Panc1 (cell line): ENCODE results near the gene CLEC16A. TPM values are rescaled to one million over a fixed set of nuclear protein-coding genes. Genes with fewer than 3 reads are reported as not detected.

Source experiments
- ATAC-seq: fragments of 200-7000 bp; cut with Tn5 transposase; 2 replicates; pipeline ENCODE4 v1.9.1; 2020; ENCODE audit warnings: mild to moderate bottlenecking, moderate library complexity
- BruUV-seq: library from RNA; stranded (reverse); fragments of 400-500 nt; replicated peaks from 2 replicates; lab custom pipeline; 2021; lab: Mats Ljungman, UMichigan
- CTCF ChIA-PET: fragments of 300-600 bp; sonication (Branson Sonifier 250); formaldehyde crosslinking; loops from one replicate; lab custom pipeline; 2022; ENCODE audit warnings: antibody characterized with exemption; lab: Charles Lee
- POLR2A ChIA-PET: fragments of 300-600 bp; sonication (Branson Sonifier 250); formaldehyde crosslinking; loops from one replicate; lab custom pipeline; 2022; ENCODE audit warnings: antibody characterized with exemption; lab: Charles Lee
- DNase-seq: peaks from one replicate; pipeline ENCODE4 v3.0.0-alpha.2; 2010; ENCODE audit warnings: low read depth, low spot score
- H3K27ac ChIP-seq: 2 replicates; pipeline ENCODE4 v1.5.1; 2011; ENCODE audit warnings: mild to moderate bottlenecking, low read length, inconsistent platforms
- H3K27me3 ChIP-seq: fragments of 200-500 bp; sonication (Bioruptor generic); 2 replicates; pipeline ENCODE4 v1.6.0; 2014; ENCODE audit warnings: low read length, inconsistent platforms; ENCODE audit not compliant: control insufficient read depth, insufficient read depth
- H3K36me3 ChIP-seq: fragments of 200-500 bp; sonication (Bioruptor generic); 2 replicates; pipeline ENCODE4 v1.5.1; 2014; ENCODE audit warnings: inconsistent platforms, mild to moderate bottlenecking, low read length, moderate library complexity; ENCODE audit not compliant: control insufficient read depth, insufficient read depth
- H3K4me1 ChIP-seq: 2 replicates; pipeline ENCODE4 v1.5.1; 2011; ENCODE audit warnings: inconsistent platforms, mild to moderate bottlenecking, low read length, moderate library complexity; ENCODE audit not compliant: control insufficient read depth, insufficient read depth
- H3K4me3 ChIP-seq, 2 experiments: 2 replicates each; pipeline ENCODE4 v1.5.1; 2011 to 2012; ENCODE audit warnings: low read depth in 2 of 2, low read length in 2 of 2, mild to moderate bottlenecking in 2 of 2, inconsistent platforms in 1 of 2, moderate library complexity in 1 of 2
- H3K9me3 ChIP-seq: fragments of 200-500 bp; sonication (Bioruptor generic); 2 replicates; pipeline ENCODE4 v1.5.1; 2014; ENCODE audit warnings: low read depth, mild to moderate bottlenecking, inconsistent platforms, low read length, moderate library complexity; ENCODE audit not compliant: control insufficient read depth, insufficient read depth
- CTCF ChIP-seq: fragments of 450-650 bp; IDR thresholded peaks from 2 replicates; pipeline ENCODE4 v1.5.1; 2017; ENCODE audit warnings: mild to moderate bottlenecking
- POLR2AphosphoS5 ChIP-seq: IDR thresholded peaks from 2 replicates; pipeline ENCODE4 v1.6.1; 2012; ENCODE audit warnings: mild to moderate bottlenecking, low read depth, low read length, moderate library complexity
- REST ChIP-seq, 2 experiments: IDR thresholded peaks; 2 replicates each; pipeline ENCODE4 v1.6.1; 2011 to 2012; ENCODE audit warnings: low read depth in 2 of 2, control low read depth in 1 of 2, low read length in 1 of 2, mild to moderate bottlenecking in 1 of 2, moderate library complexity in 1 of 2; ENCODE audit not compliant: insufficient read depth in 1 of 2
- SIN3A ChIP-seq: IDR thresholded peaks from 2 replicates; pipeline ENCODE4 v1.6.1; 2012; ENCODE audit warnings: low read depth, mild to moderate bottlenecking, low read length, moderate library complexity, borderline replicate concordance; ENCODE audit not compliant: insufficient read depth
- TCF7L2 ChIP-seq: IDR thresholded peaks from 2 replicates; pipeline ENCODE4 v1.6.1; 2011; ENCODE audit warnings: mild to moderate bottlenecking, low read depth, low read length, inconsistent platforms
- in situ Hi-C: cut with HindIII; loops from 2 replicates; pipeline ENCODE4 v1.10.0; 2016; ENCODE audit warnings: low sequenced_read_pairs, low pct_unique_long_range_greater_than_20kb
- intact Hi-C: fragments of 100-400 bp; cut with micrococcal nuclease; formaldehyde crosslinking; loops from one replicate; pipeline ENCODE4 v1.10.0; 2022; ENCODE audit not compliant: unreplicated experiment
- total RNA-seq: library from RNA; stranded (reverse); gene quantifications from one replicate; pipeline ENCODE4 v1.2.1, GENCODE V29; 2021; ENCODE audit not compliant: unreplicated experiment

Gene CLEC16A
- total RNA-seq, 1 experiment from 2014 or later: 21.0 TPM

- BruUV-seq: no TSS peak
- Histone ChIP-seq H3K4me1 (peaks cover 16% of the 10 kb centered on the region), H3K9me3 (no peaks in the 10 kb centered on the region), H3K4me3 (no peak overlapping the region), H3K36me3 (no peaks in the 10 kb centered on the region), H3K27me3 (no peaks in the 10 kb centered on the region), H3K27ac (no peak overlapping the region)
- ATAC-seq (no peak), DNase-seq (no peak)
- ChIA-PET POLR2A (no interaction called here), CTCF (no interaction called here)
- in situ Hi-C loops: no loop called here
- no peak for TF ChIP-seq POLR2AphosphoS5
- no peak for TF ChIP-seq CTCF
- no peak for TF ChIP-seq SIN3A
- no peak for TF ChIP-seq TCF7L2
- TF ChIP-seq REST (IDR thresholded peaks at IDR 0.05; ENCODE audit: insufficient read depth in 1 of 2, low read depth in 2 of 2, low read length in 1 of 2): no peak
- intact Hi-C loops: no loop called here
Observed at GRCh38 chr16:11140466-11140865, 196.1 kb downstream of the CLEC16A start.

- ATAC-seq (no peak), DNase-seq (no peak)
- ChIA-PET POLR2A (no interaction called here), CTCF (no interaction called here)
- Histone ChIP-seq H3K27me3 (no peaks in the 10 kb centered on the region), H3K4me3 (no peak overlapping the region), H3K36me3 (no peaks in the 10 kb centered on the region), H3K9me3 (no peaks in the 10 kb centered on the region), H3K4me1 (peaks cover 12% of the 10 kb centered on the region), H3K27ac (no peak overlapping the region)
- TF ChIP-seq POLR2AphosphoS5 (no peak), REST (IDR thresholded peaks at IDR 0.05; ENCODE audit: insufficient read depth in 1 of 2, low read depth in 2 of 2, low read length in 1 of 2) (no peak), SIN3A (no peak), TCF7L2 (no peak), CTCF (no peak)
- intact Hi-C loops: no loop called here
- in situ Hi-C loops: no loop called here
- BruUV-seq: no TSS peak
Observed at GRCh38 chr16:11140867-11141266, 196.5 kb downstream of the CLEC16A start.
